GM12892 (cell line): ENCODE data around the gene HIP1R.

ENCODE experiments used
- DNase-seq: peaks from one replicate; pipeline ENCODE4 v3.0.0; 2011; ENCODE audit not compliant: insufficient read length
- FAIRE-seq: peaks from 2 replicates; lab custom pipeline; 2011; peaks lifted over from hg19 to GRCh38; lab: Jason Lieb, UNC
- POLR2A ChIP-seq: IDR thresholded peaks from 2 replicates; pipeline ENCODE4 v1.6.1; 2011; ENCODE audit warnings: low read depth, low read length, control low read depth
- POLR2AphosphoS5 ChIP-seq: IDR thresholded peaks from 2 replicates; pipeline ENCODE4 v1.6.1; 2011; ENCODE audit warnings: low read depth, low read length, control low read depth
- TAF1 ChIP-seq: IDR thresholded peaks from 2 replicates; pipeline ENCODE4 v1.6.1; 2011; ENCODE audit warnings: low read depth, mild to moderate bottlenecking, control low read depth, low read length, borderline replicate concordance

HIP1R gene

DNA sequence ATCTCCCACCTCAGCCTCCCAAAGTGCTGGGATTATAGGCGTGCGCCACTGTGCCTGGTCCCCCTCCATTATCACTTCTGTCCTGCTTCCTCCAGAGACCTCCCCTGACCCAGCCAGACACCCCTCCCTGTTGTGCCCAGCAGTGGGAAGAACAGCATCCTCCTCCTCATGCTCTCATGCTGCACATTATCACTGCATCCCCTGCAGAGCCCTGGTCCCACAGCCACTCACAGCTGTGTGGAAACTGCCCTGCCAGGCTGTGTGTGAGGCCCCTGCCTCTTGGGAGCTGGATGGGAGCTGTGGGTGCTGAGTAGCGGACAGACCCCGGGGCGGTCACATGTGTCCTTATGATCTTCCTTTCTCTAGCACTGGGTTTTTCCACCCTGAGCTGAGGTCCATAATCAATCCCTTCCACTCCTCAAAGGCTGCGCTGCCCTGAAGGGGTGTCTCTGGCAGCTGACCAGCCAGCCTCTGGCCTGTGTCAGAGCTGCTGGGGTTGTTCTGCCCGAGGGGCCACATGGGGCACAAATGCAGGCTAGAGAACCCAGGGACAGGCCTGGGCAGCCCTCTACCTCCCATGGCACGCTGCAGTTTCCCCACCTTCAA lies 9.2 kb downstream of the HIP1R start:
- FAIRE-seq (no peak), DNase-seq (no peak)
- no peak for TF ChIP-seq POLR2A
- no peak for TF ChIP-seq POLR2AphosphoS5
- no peak for TF ChIP-seq TAF1

DNA sequence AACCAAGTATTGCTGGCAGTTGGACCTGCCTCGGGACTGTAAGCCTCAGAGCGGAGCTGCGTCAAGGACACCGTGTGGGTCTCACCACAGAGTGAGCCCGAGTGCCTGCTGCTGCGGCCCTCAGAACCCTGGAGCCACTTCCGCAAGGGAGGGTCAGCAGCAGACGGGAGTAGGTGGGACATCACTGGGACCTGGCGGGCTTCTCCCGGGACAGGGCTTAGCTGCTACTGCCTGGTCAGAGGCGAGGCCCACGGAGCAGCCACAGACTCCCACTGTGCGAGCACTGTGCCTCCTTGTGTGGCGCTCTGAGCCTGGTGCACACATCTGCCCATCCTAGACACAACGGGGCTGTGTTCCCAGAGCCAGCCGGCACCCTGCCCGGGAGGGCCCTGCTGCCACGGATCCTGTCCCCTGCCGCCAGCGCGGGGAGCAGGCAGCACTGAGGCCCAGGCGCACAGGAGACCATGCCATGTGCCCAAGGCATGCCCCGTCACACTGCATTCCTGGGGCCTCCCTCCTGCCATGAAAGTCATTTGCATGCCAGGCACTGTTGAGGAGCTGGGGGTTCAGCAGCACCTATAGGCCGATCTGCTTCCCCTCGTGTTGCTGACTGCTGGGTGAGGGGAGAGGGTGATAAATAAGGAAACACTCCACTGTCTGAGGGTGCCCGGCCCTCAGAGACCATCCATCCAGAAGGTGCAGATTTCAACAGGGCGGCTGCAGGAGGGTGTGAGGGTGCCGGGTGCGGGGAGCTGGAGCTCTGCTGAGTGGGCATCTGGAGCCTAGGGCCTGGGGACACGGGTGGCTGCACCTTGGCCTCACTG lies 10.0 kb downstream of the HIP1R start:
- FAIRE-seq = no peak

GRCh38 chr12:122845865-122846621 lies 10.8 kb downstream of the HIP1R start:
- DNase-seq (no peak), FAIRE-seq (no peak)
- TF ChIP-seq POLR2AphosphoS5 = no peak
- TF ChIP-seq POLR2A = no peak
- TF ChIP-seq TAF1 = no peak

More for the DNA sequence above, 10.0 kb downstream of the HIP1R start:
- TF ChIP-seq POLR2A (no peak), TAF1 (no peak), POLR2AphosphoS5 (no peak)
- no peak for DNase-seq

- FAIRE-seq (no peak), DNase-seq (no peak)
- TF ChIP-seq POLR2AphosphoS5 = no peak
- no peak for TF ChIP-seq TAF1
- TF ChIP-seq POLR2A = no peak
These were observed 11.6 kb downstream of the HIP1R start for GRCh38 chr12:122846622-122847515.

GRCh38 chr12:122847516-122847836 lies 12.2 kb downstream of the HIP1R start:
- FAIRE-seq (no peak), DNase-seq (no peak)
- TF ChIP-seq POLR2AphosphoS5 = no peak
- no peak for TF ChIP-seq TAF1
- TF ChIP-seq POLR2A = no peak

- no peak for DNase-seq
- no peak for FAIRE-seq
- no peak for TF ChIP-seq POLR2A
- no peak for TF ChIP-seq POLR2AphosphoS5
- TF ChIP-seq TAF1 = no peak
These were observed 12.7 kb downstream of the HIP1R start for GRCh38 chr12:122847921-122848421.

GRCh38 chr12:122848471-122849351 lies 13.5 kb downstream of the HIP1R start:
- TF ChIP-seq POLR2AphosphoS5 (no peak), TAF1 (no peak), POLR2A (no peak)
- no peak for DNase-seq
- FAIRE-seq = no peak

DNA sequence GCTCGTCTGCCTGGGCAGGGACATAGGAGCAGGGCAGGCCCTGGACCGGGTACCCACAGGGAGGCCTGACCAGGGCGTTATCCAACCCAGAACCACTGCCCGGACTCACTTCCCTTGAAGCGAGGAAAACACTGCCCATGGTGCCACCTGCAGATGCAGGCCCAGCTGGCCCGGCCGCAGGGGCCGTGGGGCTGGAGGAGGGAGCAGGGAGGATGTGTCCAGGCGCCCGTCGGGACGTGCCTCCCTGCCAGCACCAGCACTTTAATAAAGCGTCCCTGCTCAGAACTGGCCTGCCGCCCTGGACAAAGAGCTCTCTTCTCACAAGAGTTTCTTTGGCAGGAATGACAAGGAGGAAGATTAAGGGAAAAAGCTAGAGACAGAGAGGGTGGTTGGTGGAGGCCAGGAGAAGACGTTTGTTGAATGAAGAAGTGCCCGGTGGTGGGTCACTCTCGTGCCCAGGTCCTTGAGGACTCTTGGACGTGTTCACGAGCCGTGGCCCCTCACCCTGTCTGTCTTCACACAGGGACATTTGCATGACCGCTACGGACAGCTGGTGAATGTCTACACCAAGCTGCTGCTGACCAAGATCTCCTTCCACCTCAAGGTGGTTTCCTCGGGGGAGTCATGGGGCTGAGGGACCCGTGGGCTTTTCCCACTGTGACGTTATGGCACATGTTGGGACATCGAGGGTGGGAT lies 14.2 kb downstream of the HIP1R start:
- TF ChIP-seq TAF1 (no peak), POLR2A (no peak), POLR2AphosphoS5 (no peak)
- no peak for FAIRE-seq
- no peak for DNase-seq

DNA sequence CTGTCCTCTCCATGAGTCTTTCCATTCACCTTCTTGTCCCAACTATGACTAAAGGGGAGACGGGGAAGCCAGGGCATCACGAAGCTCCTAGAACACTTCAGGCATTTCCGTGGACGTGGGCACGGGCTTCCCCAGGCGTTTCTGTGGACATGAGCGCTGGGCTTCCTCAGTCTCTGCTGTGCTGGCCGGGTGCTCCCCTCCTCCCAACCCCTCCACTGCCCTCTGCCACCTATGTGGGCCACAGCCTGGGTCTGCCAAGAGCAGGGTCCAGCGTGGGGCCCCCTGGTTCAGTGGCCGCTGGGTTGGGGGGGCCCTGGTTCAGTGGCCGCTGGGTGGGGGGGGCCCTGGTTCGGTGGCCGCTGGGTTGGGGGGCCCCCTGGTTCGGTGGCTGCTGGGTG lies 14.8 kb downstream of the HIP1R start:
- no peak for FAIRE-seq
- TF ChIP-seq POLR2AphosphoS5 = no peak
- no peak for TF ChIP-seq POLR2A
- no peak for TF ChIP-seq TAF1

DNA sequence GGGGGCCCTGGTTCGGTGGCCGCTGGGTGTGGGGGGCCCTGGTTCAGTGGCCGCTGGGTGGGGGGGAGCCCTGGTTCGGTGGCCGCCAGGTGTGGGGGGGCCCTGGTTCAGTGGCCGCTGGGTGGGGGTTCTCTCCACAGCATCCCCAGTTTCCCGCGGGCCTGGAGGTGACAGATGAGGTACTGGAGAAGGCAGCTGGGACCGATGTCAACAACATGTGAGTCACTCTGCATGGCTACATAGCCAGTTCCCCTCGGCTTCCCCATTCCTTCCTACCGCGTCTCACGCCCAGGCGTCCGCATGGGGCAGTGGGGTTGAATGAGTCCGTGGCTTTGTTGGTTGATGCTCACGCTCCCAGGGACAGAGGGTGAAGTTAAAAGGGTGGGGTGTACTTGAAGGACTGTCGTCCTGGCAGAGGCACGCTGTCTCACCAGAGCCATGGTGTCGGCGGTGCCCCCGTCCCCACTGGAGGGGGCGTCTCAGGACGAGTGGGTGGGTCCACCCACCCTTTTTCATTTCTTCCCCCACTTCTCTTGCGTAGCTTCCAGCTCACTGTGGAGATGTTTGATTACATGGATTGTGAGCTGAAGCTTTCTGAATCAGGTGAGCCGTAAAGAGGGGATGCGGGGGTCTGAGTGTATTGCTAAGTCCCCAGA lies 15.6 kb downstream of the HIP1R start:
- no peak for FAIRE-seq
- TF ChIP-seq POLR2AphosphoS5 = no peak
- no peak for TF ChIP-seq POLR2A
- TF ChIP-seq TAF1 = no peak
- no peak for DNase-seq

More for the DNA sequence above, 14.8 kb downstream of the HIP1R start:
- no peak for DNase-seq
